ENCODE results near the gene ZSWIM8. TPM values are rescaled to one million over a fixed set of nuclear protein-coding genes. Genes with fewer than 3 reads are reported as not detected.
A peak's percentile ranks its signal among the peaks of the same experiment; 100 is the strongest.

Gene ZSWIM8
- total and polyA plus RNA-seq, 9 donors = 40.7 to 80.5 (median 65.8) TPM

DNA sequence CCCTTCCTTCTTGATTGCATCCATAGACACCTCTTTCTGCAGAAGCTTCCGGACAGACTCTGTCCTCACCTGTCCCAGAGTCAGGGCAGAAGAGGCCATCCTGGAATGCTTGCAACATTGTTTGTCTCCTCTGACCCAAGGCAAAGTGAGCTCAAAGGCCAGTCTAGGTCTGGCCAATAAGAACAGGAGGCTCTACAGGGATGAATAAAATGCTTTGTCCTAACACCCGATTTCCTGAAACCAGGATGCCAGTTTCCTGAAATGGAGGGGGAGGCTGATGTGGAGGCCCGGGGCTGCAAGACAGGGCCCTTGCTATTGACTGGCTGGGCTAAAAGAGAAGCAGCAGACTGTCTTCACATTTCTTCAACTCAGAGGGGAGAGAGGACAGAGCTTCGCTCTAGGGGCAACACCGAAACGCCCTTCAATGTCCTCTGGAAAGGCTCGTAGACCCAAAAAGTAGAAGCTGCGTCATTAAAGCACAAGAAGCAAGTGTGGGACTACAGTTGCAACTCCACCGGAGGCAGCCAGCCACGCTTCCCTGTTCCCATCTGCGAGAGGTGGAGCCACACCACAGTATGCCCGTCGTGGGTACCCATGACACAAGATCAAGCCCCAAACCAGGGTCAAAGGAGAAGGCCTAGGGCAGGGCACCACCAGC lies 55.1 kb downstream of the ZSWIM8 start:
- Histone ChIP-seq H3K27ac (ENCODE audit: low read length) (no peak overlapping the region), H3K9me3 (replicated peaks; ENCODE audit: control insufficient read depth, low read depth, low read length) (no peaks in the 10 kb centered on the region), H3K4me3 (ENCODE audit: low read length) (no peak overlapping the region), H3K36me3 (ENCODE audit: control insufficient read depth, insufficient read depth, low read length) (peaks cover 73% of the 10 kb centered on the region), H3K4me1 (ENCODE audit: control insufficient read depth, insufficient read depth, low read length) (no peaks in the 10 kb centered on the region), H3K27me3 (ENCODE audit: control insufficient read depth, insufficient read depth, low read length) (no peaks in the 10 kb centered on the region)
- DNase-seq = no peak
- 92% methylated on average over 13 of the region's 13 CpGs for WGBS (ENCODE audit: insufficient coverage)

- Histone ChIP-seq H3K9me3 (replicated peaks; ENCODE audit: control insufficient read depth, low read depth, low read length) (no peaks in the 10 kb centered on the region), H3K36me3 (ENCODE audit: control insufficient read depth, insufficient read depth, low read length) (peaks cover 73% of the 10 kb centered on the region), H3K4me3 (ENCODE audit: low read length) (no peak overlapping the region), H3K27me3 (ENCODE audit: control insufficient read depth, insufficient read depth, low read length) (no peaks in the 10 kb centered on the region), H3K27ac (ENCODE audit: low read length) (no peak overlapping the region), H3K4me1 (ENCODE audit: control insufficient read depth, insufficient read depth, low read length) (no peaks in the 10 kb centered on the region)
- DNase-seq = no peak
- WGBS (ENCODE audit: insufficient coverage) = 89% methylated on average over 3 of the region's 9 CpGs
These were observed 55.6 kb downstream of the ZSWIM8 start for GRCh38 chr10:73841061-73841421.

DNA sequence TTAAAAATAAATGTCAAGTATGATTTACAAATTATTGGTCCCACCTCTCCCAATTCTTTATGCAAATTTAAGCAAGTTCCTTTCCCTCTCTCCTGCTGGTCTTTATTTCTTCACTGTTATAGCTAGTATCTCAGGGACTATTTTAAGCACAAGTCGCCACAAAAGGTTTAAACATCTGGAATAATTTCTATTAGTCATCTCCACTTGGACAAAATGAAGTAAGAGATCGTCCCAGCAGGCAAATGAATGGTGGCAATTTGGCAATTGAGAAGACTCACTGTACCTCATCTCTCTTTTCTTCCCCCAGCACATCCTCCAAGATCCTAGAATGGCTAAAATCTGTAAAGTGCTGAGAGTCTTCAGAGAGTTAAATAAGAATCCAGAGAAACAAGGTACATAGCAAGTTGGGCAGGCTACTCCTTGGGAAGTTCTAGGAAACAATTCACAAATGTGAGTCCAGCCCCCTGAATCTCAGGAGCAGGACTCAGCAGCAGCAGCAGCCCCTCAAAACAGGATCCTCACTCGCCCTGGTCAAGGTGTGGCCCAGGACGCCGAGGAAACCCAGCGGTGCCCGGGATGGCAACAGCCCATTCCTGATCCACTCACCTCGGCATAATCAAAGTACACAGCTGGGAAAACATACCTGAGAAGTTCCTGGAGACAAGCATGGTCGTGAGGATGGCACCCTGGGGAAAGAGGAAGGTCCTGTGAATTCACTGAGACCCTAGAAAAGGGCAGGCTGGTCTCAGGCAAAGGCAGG lies 56.3 kb downstream of the ZSWIM8 start:
- Histone ChIP-seq H3K27me3 (ENCODE audit: control insufficient read depth, insufficient read depth, low read length) (no peaks in the 10 kb centered on the region), H3K4me1 (ENCODE audit: control insufficient read depth, insufficient read depth, low read length) (no peaks in the 10 kb centered on the region), H3K36me3 (ENCODE audit: control insufficient read depth, insufficient read depth, low read length) (peaks cover 73% of the 10 kb centered on the region), H3K4me3 (ENCODE audit: low read length) (no peak overlapping the region), H3K27ac (ENCODE audit: low read length) (no peak overlapping the region), H3K9me3 (replicated peaks; ENCODE audit: control insufficient read depth, low read depth, low read length) (no peaks in the 10 kb centered on the region)
- no peak for DNase-seq
- WGBS (ENCODE audit: insufficient coverage) = 67% methylated on average over 1 of the region's 9 CpGs

- no peaks in the 10 kb centered on the region for H3K4me1 ChIP-seq (ENCODE audit: control insufficient read depth, insufficient read depth, low read length)
- no peaks in the 10 kb centered on the region for H3K9me3 ChIP-seq (replicated peaks; ENCODE audit: control insufficient read depth, low read depth, low read length)
- no peak overlapping the region for H3K4me3 ChIP-seq (ENCODE audit: low read length)
- peaks cover 75% of the 10 kb centered on the region for H3K36me3 ChIP-seq (ENCODE audit: control insufficient read depth, insufficient read depth, low read length)
- 89% methylated on average over 10 of the region's 11 CpGs for WGBS (ENCODE audit: insufficient coverage)
- H3K27ac ChIP-seq (ENCODE audit: low read length) = no peak overlapping the region
- no peaks in the 10 kb centered on the region for H3K27me3 ChIP-seq (ENCODE audit: control insufficient read depth, insufficient read depth, low read length)
- DNase-seq = no peak
These were observed 56.9 kb downstream of the ZSWIM8 start for GRCh38 chr10:73842349-73842748.

- Histone ChIP-seq H3K27me3 (ENCODE audit: control insufficient read depth, insufficient read depth, low read length) (no peaks in the 10 kb centered on the region), H3K4me3 (ENCODE audit: low read length) (no peak overlapping the region), H3K9me3 (replicated peaks; ENCODE audit: control insufficient read depth, low read depth, low read length) (no peaks in the 10 kb centered on the region), H3K4me1 (ENCODE audit: control insufficient read depth, insufficient read depth, low read length) (no peaks in the 10 kb centered on the region), H3K36me3 (ENCODE audit: control insufficient read depth, insufficient read depth, low read length) (peaks cover 75% of the 10 kb centered on the region), H3K27ac (ENCODE audit: low read length) (no peak overlapping the region)
- no peak for DNase-seq
- WGBS (ENCODE audit: insufficient coverage) = 62% methylated on average over 4 of the region's 5 CpGs
These were observed 57.9 kb downstream of the ZSWIM8 start for GRCh38 chr10:73843261-73843660.

DNA sequence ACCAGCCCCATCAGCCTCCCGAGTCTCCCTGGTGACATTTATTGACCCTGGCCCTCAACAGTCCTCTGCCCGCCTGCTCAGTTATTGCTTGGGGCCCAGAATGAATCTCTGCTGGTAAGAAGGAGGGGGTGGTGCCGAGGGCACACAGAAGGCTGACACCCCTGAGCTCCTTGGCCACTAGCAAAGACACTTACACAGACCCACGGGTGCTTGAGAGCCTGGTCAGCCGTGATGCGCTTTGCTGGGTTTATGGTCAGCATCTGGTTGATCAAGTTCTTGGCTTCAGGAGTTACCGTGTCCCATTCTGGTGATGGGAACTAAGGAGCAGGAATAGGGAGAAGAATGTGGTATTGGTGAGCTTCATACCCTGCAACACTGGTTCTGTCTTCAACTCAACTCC lies 61.6 kb downstream of the ZSWIM8 start:
- Histone ChIP-seq H3K4me1 (ENCODE audit: control insufficient read depth, insufficient read depth, low read length) (peaks cover 7% of the 10 kb centered on the region), H3K36me3 (ENCODE audit: control insufficient read depth, insufficient read depth, low read length) (peaks cover 65% of the 10 kb centered on the region), H3K4me3 (ENCODE audit: low read length) (no peak overlapping the region), H3K9me3 (replicated peaks; ENCODE audit: control insufficient read depth, low read depth, low read length) (no peaks in the 10 kb centered on the region), H3K27me3 (ENCODE audit: control insufficient read depth, insufficient read depth, low read length) (no peaks in the 10 kb centered on the region), H3K27ac (ENCODE audit: low read length) (no peak overlapping the region)
- no peak for DNase-seq
- 100% methylated on average over 4 of the region's 7 CpGs for WGBS (ENCODE audit: insufficient coverage)

DNA sequence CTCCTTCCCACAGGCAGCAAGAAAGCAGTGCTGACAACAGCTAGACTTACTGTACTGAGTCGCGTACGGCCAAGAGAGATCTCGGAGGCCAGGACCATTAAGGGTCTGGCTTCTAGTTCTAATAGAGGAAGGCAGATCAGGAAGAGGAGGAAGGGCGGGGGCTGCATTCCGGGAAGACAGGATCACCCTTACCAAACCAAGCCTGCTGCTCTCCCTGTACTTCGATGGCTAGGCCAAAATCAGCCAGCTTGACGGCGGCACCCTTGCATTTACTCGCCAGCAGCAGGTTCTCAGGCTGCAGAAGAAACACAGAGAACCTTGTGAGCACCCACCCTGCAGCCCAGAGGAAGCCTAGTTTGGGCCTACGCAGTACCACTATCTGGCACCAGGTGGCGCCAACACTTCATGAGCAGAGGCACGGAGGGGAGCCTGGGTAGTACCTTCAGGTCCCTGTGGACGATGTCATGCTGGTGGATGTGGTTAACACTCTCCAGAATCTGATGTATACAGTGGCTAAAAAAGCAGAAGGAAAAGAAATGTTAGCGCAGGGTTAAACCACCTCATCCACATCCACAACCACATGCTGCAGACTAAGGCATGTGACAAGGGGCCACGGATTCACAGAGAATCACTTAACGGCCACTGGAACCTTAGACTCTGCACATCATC lies 63.5 kb downstream of the ZSWIM8 start:
- Histone ChIP-seq H3K4me1 (ENCODE audit: control insufficient read depth, insufficient read depth, low read length) (peaks cover 7% of the 10 kb centered on the region), H3K27me3 (ENCODE audit: control insufficient read depth, insufficient read depth, low read length) (no peaks in the 10 kb centered on the region), H3K4me3 (ENCODE audit: low read length) (no peak overlapping the region), H3K9me3 (replicated peaks; ENCODE audit: control insufficient read depth, low read depth, low read length) (no peaks in the 10 kb centered on the region), H3K27ac (ENCODE audit: low read length) (peak overlapping the region; percentile 13), H3K36me3 (ENCODE audit: control insufficient read depth, insufficient read depth, low read length) (peaks cover 66% of the 10 kb centered on the region)
- 25% methylated on average over 9 of the region's 17 CpGs for WGBS (ENCODE audit: insufficient coverage)
- peak; percentile 82 for DNase-seq

DNA sequence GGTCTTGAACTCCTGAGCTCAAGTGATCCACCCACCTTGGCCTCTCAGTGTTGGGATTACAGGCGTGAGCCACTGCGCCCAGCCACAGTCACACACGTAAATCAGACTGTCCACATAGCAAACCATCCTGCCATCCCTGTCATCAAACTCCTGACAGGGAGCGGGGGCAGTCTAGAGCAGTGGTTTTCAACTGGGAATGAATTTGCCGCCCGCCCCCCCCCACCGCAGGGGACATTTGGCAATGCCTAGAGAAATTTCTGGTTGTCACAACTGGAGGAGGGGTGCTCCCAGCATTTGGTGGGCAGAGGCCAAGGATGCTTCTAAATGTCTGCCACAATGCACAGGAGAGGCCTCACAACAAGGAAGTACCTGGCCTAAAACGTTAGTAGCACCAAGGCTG lies 64.8 kb downstream of the ZSWIM8 start:
- H3K4me1 ChIP-seq (ENCODE audit: control insufficient read depth, insufficient read depth, low read length) = peaks cover 7% of the 10 kb centered on the region

DNA sequence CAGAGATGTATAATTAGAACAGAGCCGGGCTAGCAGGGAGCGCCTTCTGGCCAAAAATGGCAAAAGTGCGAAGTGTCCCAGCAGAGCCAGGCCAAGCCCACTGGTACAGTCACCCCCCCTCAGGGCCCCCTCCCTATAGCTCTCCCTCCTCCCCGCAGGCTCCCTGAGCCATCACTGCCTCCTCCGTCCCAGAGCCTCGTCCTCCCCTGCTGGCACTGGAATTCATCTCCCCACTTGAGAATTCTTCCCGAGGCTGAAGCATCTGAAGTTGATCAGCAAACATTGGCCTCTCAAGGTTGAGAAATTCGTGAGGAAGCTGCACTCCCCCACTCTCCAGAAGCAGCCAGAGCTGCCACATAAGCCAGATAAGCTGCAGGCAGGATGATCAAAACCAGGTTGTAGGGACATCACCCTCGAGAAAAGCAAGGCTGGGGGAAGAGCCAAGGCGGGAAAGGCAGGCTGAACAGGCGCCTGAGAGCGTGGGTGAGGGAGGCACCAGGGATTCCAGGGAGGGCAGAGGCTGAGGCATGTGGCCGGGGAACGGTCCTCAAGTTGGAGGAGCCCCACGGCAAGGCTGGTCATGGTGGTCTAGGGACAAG lies 65.6 kb downstream of the ZSWIM8 start:
- WGBS (ENCODE audit: insufficient coverage) = 38% methylated on average over 8 of the region's 15 CpGs
- DNase-seq = peak; percentile 48
- Histone ChIP-seq H3K9me3 (replicated peaks; ENCODE audit: control insufficient read depth, low read depth, low read length) (no peaks in the 10 kb centered on the region), H3K27me3 (ENCODE audit: control insufficient read depth, insufficient read depth, low read length) (no peaks in the 10 kb centered on the region), H3K4me3 (ENCODE audit: low read length) (no peak overlapping the region), H3K36me3 (ENCODE audit: control insufficient read depth, insufficient read depth, low read length) (peaks cover 71% of the 10 kb centered on the region), H3K4me1 (ENCODE audit: control insufficient read depth, insufficient read depth, low read length) (peaks cover 7% of the 10 kb centered on the region), H3K27ac (ENCODE audit: low read length) (no peak overlapping the region)

More for the DNA sequence above, 64.8 kb downstream of the ZSWIM8 start:
- H3K4me3 ChIP-seq (ENCODE audit: low read length) = no peak overlapping the region
- H3K36me3 ChIP-seq (ENCODE audit: control insufficient read depth, insufficient read depth, low read length) = peaks cover 68% of the 10 kb centered on the region
- no peak overlapping the region for H3K27ac ChIP-seq (ENCODE audit: low read length)
- H3K9me3 ChIP-seq (replicated peaks; ENCODE audit: control insufficient read depth, low read depth, low read length) = no peaks in the 10 kb centered on the region
- DNase-seq = no peak
- 86% methylated on average over 8 of the region's 8 CpGs for WGBS (ENCODE audit: insufficient coverage)
- no peaks in the 10 kb centered on the region for H3K27me3 ChIP-seq (ENCODE audit: control insufficient read depth, insufficient read depth, low read length)
